ELF-1 (cell line): ENCODE measurements around the gene IL3.

Experiments
- DNase-seq: peaks from one replicate; pipeline ENCODE4 v3.0.0-alpha.2; 2016; ENCODE audit warnings: low read depth, low spot score

The IL3 gene

GRCh38 chr5:132072070-132072469 lies 11.6 kb downstream of the IL3 start:
- DNase-seq: no peak

GRCh38 chr5:132072528-132072927 lies 12.1 kb downstream of the IL3 start:
- DNase-seq: no peak

- no peak for DNase-seq
These were observed 13.0 kb downstream of the IL3 start, which contains the start of gene CSF2 for GRCh38 chr5:132073231-132074013. TSS of gene CSF2 (plus strand) at chr5:132073789. CDS start at chr5:132073824, 35 bp downstream.

DNA sequence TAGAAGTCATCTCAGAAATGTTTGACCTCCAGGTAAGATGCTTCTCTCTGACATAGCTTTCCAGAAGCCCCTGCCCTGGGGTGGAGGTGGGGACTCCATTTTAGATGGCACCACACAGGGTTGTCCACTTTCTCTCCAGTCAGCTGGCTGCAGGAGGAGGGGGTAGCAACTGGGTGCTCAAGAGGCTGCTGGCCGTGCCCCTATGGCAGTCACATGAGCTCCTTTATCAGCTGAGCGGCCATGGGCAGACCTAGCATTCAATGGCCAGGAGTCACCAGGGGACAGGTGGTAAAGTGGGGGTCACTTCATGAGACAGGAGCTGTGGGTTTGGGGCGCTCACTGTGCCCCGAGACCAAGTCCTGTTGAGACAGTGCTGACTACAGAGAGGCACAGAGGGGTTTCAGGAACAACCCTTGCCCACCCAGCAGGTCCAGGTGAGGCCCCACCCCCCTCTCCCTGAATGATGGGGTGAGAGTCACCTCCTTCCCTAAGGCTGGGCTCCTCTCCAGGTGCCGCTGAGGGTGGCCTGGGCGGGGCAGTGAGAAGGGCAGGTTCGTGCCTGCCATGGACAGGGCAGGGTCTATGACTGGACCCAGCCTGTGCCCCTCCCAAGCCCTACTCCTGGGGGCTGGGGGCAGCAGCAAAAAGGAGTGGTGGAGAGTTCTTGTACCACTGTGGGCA lies 13.8 kb downstream of the IL3 start:
- DNase-seq: no peak

DNA sequence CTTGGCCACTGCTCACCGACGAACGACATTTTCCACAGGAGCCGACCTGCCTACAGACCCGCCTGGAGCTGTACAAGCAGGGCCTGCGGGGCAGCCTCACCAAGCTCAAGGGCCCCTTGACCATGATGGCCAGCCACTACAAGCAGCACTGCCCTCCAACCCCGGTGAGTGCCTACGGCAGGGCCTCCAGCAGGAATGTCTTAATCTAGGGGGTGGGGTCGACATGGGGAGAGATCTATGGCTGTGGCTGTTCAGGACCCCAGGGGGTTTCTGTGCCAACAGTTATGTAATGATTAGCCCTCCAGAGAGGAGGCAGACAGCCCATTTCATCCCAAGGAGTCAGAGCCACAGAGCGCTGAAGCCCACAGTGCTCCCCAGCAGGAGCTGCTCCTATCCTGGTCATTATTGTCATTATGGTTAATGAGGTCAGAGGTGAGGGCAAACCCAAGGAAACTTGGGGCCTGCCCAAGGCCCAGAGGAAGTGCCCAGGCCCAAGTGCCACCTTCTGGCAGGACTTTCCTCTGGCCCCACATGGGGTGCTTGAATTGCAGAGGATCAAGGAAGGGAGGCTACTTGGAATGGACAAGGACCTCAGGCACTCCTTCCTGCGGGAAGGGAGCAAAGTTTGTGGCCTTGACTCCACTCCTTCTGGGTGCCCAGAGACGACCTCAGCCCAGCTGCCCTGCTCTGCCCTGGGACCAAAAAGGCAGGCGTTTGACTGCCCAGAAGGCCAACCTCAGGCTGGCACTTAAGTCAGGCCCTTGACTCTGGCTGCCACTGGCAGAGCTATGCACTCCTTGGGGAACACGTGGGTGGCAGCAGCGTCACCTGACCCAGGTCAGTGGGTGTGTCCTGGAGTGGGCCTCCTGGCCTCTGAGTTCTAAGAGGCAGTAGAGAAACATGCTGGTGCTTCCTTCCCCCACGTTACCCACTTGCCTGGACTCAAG lies 14.6 kb downstream of the IL3 start:
- DNase-seq: peak; percentile 14

DNA sequence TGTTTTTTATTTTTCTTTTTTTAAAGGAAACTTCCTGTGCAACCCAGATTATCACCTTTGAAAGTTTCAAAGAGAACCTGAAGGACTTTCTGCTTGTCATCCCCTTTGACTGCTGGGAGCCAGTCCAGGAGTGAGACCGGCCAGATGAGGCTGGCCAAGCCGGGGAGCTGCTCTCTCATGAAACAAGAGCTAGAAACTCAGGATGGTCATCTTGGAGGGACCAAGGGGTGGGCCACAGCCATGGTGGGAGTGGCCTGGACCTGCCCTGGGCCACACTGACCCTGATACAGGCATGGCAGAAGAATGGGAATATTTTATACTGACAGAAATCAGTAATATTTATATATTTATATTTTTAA lies 15.2 kb downstream of the IL3 start:
- no peak for DNase-seq

GRCh38 chr5:132076202-132076830 lies 15.9 kb downstream of the IL3 start:
- DNase-seq: no peak

- no peak for DNase-seq
These were observed 16.5 kb downstream of the IL3 start for GRCh38 chr5:132076983-132077382.

GRCh38 chr5:132079081-132079480 lies 18.6 kb downstream of the IL3 start:
- no peak for DNase-seq

GRCh38 chr5:132079619-132080018 lies 19.2 kb downstream of the IL3 start:
- DNase-seq: no peak

DNA sequence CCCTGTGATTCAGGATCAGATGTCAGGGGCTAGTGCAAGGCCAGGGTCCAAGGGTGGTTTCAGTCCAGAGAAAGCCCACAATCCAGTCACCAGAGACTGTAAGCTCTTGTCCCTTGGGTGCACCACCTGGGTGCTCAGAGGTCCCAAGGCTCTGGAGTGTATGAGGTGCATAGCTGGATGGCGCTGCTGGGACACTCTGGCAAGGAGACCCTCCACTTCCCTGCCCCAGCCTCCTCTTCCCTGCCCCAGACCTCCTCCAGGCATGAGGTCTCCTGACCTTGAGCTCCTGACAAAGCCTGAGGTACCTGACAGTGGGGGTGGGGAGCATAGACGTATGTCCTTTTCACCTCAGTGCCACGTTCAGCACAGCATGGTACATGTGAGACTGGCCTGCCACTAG lies 20.1 kb downstream of the IL3 start:
- DNase-seq: no peak

DNA sequence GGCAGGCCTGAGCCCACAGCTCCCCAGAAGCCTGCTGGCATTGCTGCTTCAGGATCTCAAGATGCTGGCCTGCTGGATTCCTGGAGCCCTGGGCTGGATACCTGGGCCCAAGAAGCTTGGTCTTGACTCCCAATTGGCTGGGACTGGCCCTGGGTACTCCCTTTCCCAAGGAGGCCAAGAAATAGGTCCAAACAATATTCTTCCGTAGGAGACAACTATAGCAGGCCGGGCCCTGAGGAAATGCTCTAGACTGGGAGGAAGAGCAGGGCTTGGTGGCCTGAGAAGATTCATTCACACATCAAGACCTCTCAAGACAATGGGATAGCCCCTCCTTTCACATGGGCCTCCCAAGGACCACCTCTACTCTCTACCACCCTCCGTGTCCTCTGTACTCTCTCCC lies 21.0 kb downstream of the IL3 start:
- no peak for DNase-seq

DNA sequence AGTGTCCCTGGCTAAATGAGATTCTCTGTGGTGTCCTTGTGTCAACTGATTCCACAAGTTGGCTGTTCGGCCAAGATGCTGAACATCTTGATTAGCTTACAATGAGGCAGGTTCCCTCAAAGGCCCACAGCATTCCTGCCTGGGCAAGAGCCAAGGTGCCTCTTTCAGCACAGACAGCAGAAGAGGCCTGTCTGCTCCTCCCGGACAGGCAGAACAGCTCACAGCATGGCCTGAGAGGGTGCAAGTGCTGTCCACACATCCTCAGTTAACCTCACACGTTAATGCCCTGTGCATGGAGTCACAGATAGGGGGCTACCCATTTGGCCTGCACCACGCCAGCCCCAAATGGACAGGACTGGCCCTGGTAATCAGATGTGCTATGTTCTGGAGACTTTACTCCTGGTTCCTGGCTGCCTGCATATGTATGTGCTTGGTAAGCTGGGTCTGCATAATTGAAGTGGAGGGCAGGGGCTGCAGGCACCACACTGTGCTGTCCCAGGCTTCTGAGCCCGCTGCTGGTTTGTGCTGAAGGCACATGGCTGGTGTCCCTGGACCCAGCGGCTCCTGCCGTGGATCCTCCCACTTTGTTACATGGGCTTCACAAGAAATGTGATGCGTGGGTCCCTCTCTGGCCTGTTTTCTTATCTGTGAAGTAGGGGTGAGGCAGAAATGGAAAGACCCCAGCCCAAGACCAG lies 22.0 kb downstream of the IL3 start:
- no peak for DNase-seq

DNA sequence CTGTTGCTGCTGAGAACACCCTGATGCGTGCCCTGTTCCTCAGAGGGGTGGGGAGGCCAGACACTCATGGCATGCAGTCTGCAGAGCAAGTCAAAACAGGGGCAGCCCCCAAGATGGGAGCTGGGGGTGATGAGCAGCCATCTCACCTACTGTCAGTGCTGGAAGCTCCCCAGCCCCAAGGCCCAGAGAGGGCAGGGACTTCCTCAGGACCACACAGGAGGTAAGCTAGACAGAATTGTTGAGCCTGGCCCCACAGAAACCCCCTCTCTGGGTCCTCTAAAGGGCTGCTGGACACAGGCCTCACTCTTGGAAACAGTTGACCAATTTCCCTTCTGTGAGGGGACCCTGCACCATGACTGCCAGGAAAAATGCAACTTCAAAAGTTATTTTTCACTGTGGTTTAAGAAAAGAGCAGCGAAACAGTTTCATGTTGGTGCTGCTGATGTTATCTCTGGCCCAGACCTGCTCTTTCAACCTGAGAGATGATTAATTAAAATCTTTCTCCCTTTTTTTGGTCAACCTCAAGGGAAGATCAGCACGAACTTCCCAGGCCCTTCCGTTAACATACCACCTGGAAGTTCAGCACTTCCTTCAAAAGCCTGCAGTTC lies 22.7 kb downstream of the IL3 start:
- DNase-seq: no peak

GRCh38 chr5:132085686-132086085 lies 25.2 kb downstream of the IL3 start:
- no peak for DNase-seq

GRCh38 chr5:132086277-132086794 lies 25.9 kb downstream of the IL3 start:
- peak; percentile 13 for DNase-seq

DNA sequence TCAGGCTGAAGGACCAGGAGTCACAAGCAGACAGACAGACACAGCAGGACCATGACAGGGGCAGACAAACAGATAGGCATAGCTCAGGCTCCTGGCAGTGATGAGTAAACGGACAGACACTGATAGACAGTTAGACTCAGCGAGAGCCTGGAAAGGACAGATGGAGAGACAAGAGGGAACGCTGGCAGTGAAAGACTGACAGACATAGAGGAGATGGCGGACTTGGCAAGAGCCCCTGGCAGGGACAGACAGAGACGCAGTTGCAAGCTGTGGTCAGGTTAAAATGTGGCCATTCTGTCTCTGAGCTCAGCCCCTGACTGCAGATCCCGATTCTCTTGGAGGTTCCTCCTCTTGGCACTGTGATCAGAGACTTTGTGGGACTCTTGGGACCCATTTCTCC lies 26.7 kb downstream of the IL3 start:
- DNase-seq: no peak

DNA sequence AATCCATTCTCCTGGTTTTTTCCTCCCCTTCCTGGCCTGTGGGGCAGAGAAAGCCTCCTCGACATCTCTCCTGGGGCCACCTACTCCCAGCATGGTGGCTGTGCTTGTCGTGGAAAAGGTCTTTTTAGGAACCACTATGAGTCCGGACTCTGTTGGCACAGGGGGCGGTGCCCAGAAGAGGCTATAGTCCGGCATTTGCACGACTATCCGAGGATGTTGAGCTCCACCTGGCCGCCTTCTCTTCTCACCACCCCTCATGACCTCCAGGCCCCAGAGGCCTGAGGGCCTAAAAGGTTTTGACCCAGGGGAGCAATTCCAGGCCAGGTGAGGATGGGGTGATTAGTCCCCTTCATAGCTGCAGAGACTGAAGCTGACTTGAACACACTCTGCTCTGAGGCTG lies 27.2 kb downstream of the IL3 start:
- DNase-seq: no peak

DNA sequence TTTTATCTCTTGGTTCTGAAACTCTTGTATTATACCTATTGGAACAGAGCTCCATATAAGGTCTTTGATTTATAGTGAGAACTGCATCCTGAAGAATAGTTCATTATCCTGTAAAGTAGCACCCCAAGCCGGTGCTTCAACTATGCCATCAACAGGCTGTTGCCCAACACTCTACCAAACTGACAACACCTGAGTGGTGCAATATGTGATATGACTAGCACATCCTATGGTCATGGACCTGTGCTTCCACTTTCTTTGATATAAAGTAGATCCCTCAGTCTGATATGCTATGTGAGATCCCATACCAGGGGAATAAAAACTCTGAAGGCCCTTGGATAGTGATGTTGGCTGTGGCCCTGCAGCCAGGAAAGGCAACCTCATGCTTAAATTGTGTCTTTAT lies 28.9 kb downstream of the IL3 start:
- no peak for DNase-seq

DNA sequence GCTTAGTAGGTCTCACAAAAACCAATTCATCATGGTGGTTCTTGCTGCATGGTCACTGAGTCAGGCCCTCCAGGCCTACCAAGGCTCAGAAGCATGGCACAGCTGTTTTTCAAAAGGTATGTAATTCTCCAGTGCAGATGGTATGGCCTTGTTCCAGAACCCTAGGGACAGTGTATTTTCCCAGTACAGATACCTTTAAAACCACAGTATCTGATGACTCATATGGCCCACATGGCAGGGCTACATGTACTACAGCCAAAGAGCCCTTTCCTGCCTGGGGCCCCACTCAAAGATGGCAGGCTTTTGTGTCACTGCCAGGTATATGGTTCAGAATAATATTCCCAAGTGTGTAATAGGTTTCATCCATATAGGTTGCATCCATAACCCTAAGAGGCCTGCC lies 29.7 kb downstream of the IL3 start:
- no peak for DNase-seq
